Ishikawa (cell line): ENCODE results near the gene RNF180.

Source experiments
- CEBPB ChIP-seq: IDR thresholded peaks from 2 replicates; pipeline ENCODE4 v1.6.1; 2012
- CREB1 ChIP-seq: IDR thresholded peaks from 2 replicates; pipeline ENCODE4 v1.6.1; 2012; ENCODE audit warnings: low read depth
- EGR1 ChIP-seq: IDR thresholded peaks from 2 replicates; pipeline ENCODE4 v1.6.1; 2012
- EP300 ChIP-seq: IDR thresholded peaks from 2 replicates; pipeline ENCODE4 v1.6.1; 2012; ENCODE audit warnings: borderline replicate concordance
- MAX ChIP-seq: IDR thresholded peaks from 2 replicates; pipeline ENCODE4 v1.6.1; 2012
- RAD21 ChIP-seq: IDR thresholded peaks from 2 replicates; pipeline ENCODE4 v1.6.1; 2012; ENCODE audit warnings: low read depth
- REST ChIP-seq: IDR thresholded peaks from 2 replicates; pipeline ENCODE4 v1.6.1; 2012; ENCODE audit warnings: low read depth, mild to moderate bottlenecking
- TAF1 ChIP-seq: IDR thresholded peaks from 2 replicates; pipeline ENCODE4 v1.6.1; 2012; ENCODE audit warnings: low read depth, mild to moderate bottlenecking
- TCF12 ChIP-seq: IDR thresholded peaks from 2 replicates; pipeline ENCODE4 v1.6.1; 2012; ENCODE audit warnings: low read depth
- TEAD4 ChIP-seq: IDR thresholded peaks from 2 replicates; pipeline ENCODE4 v1.6.1; 2012
- YY1 ChIP-seq: IDR thresholded peaks from 2 replicates; pipeline ENCODE4 v1.6.1; 2012; ENCODE audit warnings: low read depth
- ZBTB7A ChIP-seq: IDR thresholded peaks from 2 replicates; pipeline ENCODE4 v1.6.1; 2012; ENCODE audit warnings: low read depth

GRCh38 chr5:64165160-64165499 lies 513 bp upstream of the RNF180 start:
- TF ChIP-seq TCF12 (no peak), TAF1 (no peak), MAX (no peak), CREB1 (no peak), RAD21 (no peak), YY1 (no peak), TEAD4 (no peak), EP300 (no peak), REST (no peak), CEBPB (no peak), EGR1 (no peak), ZBTB7A (no peak)
